T-helper 1 cell treated with Interleukin-12 subunit alpha and Interleukin-12 subunit beta and Interleukin-4 antibody, amounts not matched to agents 30 ng/mL and 1 ng/mL, for 36 hours (primary cell): Measurements from ENCODE around the gene HPCAL1. TPM values are rescaled to one million over a fixed set of nuclear protein-coding genes. Genes with fewer than 3 reads are reported as not detected.

ENCODE experiments used
- intact Hi-C: fragments of 100-400 bp; cut with micrococcal nuclease; formaldehyde crosslinking; loops from one replicate; pipeline ENCODE4 v1.15.1; 2024
- total RNA-seq: library from RNA; stranded (reverse); gene quantifications from 2 replicates; pipeline ENCODE4 v1.2.3, GENCODE V29; 2022

Gene HPCAL1
- total RNA-seq, 1 donor from 2014 or later: 47.5 TPM

- intact Hi-C loops: no loop called here
These were observed 18.2 kb downstream of the HPCAL1 start for GRCh38 chr2:10320933-10321332.

GRCh38 chr2:10321622-10322021 is 18.9 kb downstream of the HPCAL1 start:
- intact Hi-C loops: no loop called here

GRCh38 chr2:10322481-10322880 is 19.8 kb downstream of the HPCAL1 start:
- intact Hi-C loops: no loop called here

GRCh38 chr2:10322973-10323372 is 20.3 kb downstream of the HPCAL1 start:
- intact Hi-C loops: no loop called here

GRCh38 chr2:10323535-10323934 is 20.8 kb downstream of the HPCAL1 start:
- intact Hi-C loops: no loop called here

GRCh38 chr2:10324095-10324832 is 21.6 kb downstream of the HPCAL1 start:
- intact Hi-C loops: no loop called here

- intact Hi-C loops: no loop called here
These were observed 22.8 kb downstream of the HPCAL1 start for GRCh38 chr2:10325278-10326145.

- intact Hi-C loops: no loop called here
These were observed 23.5 kb downstream of the HPCAL1 start for GRCh38 chr2:10326151-10326616.

- intact Hi-C loops: no loop called here
These were observed 24.2 kb downstream of the HPCAL1 start for GRCh38 chr2:10326707-10327594.

- intact Hi-C loops: no loop called here
These were observed 25.4 kb downstream of the HPCAL1 start for GRCh38 chr2:10327896-10328669.

- intact Hi-C loops: no loop called here
These were observed 26.2 kb downstream of the HPCAL1 start for GRCh38 chr2:10328670-10329579.

GRCh38 chr2:10329580-10329879 is 26.8 kb downstream of the HPCAL1 start:
- intact Hi-C loops: no loop called here

- intact Hi-C loops: loop anchor here (1.0 to 10.0 kb wide), 3 partner anchors 25 to 205 kb away; partner anchors contain the start of genes ODC1 and RRM2
These were observed 27.4 kb downstream of the HPCAL1 start for GRCh38 chr2:10329880-10330699.

GRCh38 chr2:10330700-10331026 is 28.0 kb downstream of the HPCAL1 start:
- intact Hi-C loops: loop anchor here (1.0 to 10.0 kb wide), 4 partner anchors 25 to 206 kb away; partner anchors contain the start of genes ODC1 and RRM2

GRCh38 chr2:10331027-10331701 is 28.5 kb downstream of the HPCAL1 start:
- intact Hi-C loops: loop anchor here (1.0 to 10.0 kb wide), 3 partner anchors 77 to 206 kb away; partner anchors contain the start of genes ODC1 and RRM2

- intact Hi-C loops: loop anchor here (1.0 to 10.0 kb wide), 4 partner anchors 50 to 207 kb away; partner anchors contain the start of genes ODC1 and RRM2
These were observed 29.1 kb downstream of the HPCAL1 start for GRCh38 chr2:10331702-10332401.
